RKO (cell line): ENCODE data around the gene CRMP1.
A peak's percentile ranks its signal among the peaks of the same experiment; 100 is the strongest.
"Not testable (repeated sequence)": the region's sequence is repeated elsewhere in the genome, so short reads cannot be mapped to it uniquely, and the experiment has no call there.

Experiments used
- DNase-seq: peaks from one replicate; pipeline ENCODE4 v3.0.0-alpha.2; 2016; ENCODE audit warnings: low spot score

CRMP1 gene

GRCh38 chr4:5821665-5822358 is 71.1 kb downstream of the CRMP1 start:
- no peak for DNase-seq

GRCh38 chr4:5816851-5817375 is 76.0 kb downstream of the CRMP1 start:
- no peak for DNase-seq

- no peak for DNase-seq
Observed at GRCh38 chr4:5816101-5816500, 76.8 kb downstream of the CRMP1 start.

- no peak for DNase-seq
Observed at GRCh38 chr4:5815641-5816040, 77.2 kb downstream of the CRMP1 start.

- DNase-seq = no peak
Observed at GRCh38 chr4:5814421-5814820, 78.5 kb downstream of the CRMP1 start.

GRCh38 chr4:5813882-5814255 is 79.0 kb downstream of the CRMP1 start:
- DNase-seq = no peak

- DNase-seq = peak; percentile 87
Observed at GRCh38 chr4:5812506-5813229, 80.2 kb downstream of the CRMP1 start.

- not testable (repeated sequence) for DNase-seq
Observed at GRCh38 chr4:5812057-5812456, 80.8 kb downstream of the CRMP1 start.

- DNase-seq = no peak
Observed at GRCh38 chr4:5810770-5811430, 82.0 kb downstream of the CRMP1 start.

- DNase-seq = no peak
Observed at GRCh38 chr4:5810151-5810550, 82.7 kb downstream of the CRMP1 start.

GRCh38 chr4:5809216-5809776 is 83.6 kb downstream of the CRMP1 start:
- DNase-seq = peak; percentile 35

- DNase-seq = no peak
Observed at GRCh38 chr4:5808081-5808741, 84.7 kb downstream of the CRMP1 start.

GRCh38 chr4:5805270-5805669 is 87.6 kb downstream of the CRMP1 start:
- no peak for DNase-seq

- DNase-seq = no peak
Observed at GRCh38 chr4:5804656-5805055, 88.2 kb downstream of the CRMP1 start.

GRCh38 chr4:5802565-5802964 is 90.3 kb downstream of the CRMP1 start:
- no peak for DNase-seq

GRCh38 chr4:5801696-5802095 is 91.2 kb downstream of the CRMP1 start:
- DNase-seq = peak; percentile 33

GRCh38 chr4:5800496-5800895 is 92.4 kb downstream of the CRMP1 start:
- no peak for DNase-seq

- no peak for DNase-seq
Observed at GRCh38 chr4:5799406-5799805, 93.5 kb downstream of the CRMP1 start.

- no peak for DNase-seq
Observed at GRCh38 chr4:5798946-5799345, 93.9 kb downstream of the CRMP1 start.

- DNase-seq = no peak
Observed at GRCh38 chr4:5798462-5798861, 94.4 kb downstream of the CRMP1 start.

GRCh38 chr4:5797866-5798265 is 95.0 kb downstream of the CRMP1 start:
- no peak for DNase-seq

- no peak for DNase-seq
Observed at GRCh38 chr4:5796976-5797375, 95.9 kb downstream of the CRMP1 start.
